T-cell (primary cell): ENCODE measurements around the gene SLC6A8. TPM values are rescaled to one million over a fixed set of nuclear protein-coding genes. Genes with fewer than 3 reads are reported as not detected.
"Not testable (repeated sequence)": the region's sequence is repeated elsewhere in the genome, so short reads cannot be mapped to it uniquely, and the experiment has no call there.

ENCODE experiments used
- ATAC-seq, 4 experiments: fragments of 200-7000 bp in 3 of 4; fragments of 150-1000 bp in 1 of 4; cut with Tn5 transposase; replicated peaks in 1 of 4; 1 replicate in 3 of 4; 2 replicates in 1 of 4; pipeline ENCODE4 v1.10.0; 2021; ENCODE audit warnings: moderate library complexity in 3 of 4, mild to moderate bottlenecking in 2 of 4, moderate number of reproducible peaks in 1 of 4
- CTCF ChIA-PET, 2 donors: fragments of 300-600 bp; sonication (Branson Sonifier 250); formaldehyde crosslinking; loops; one replicate each; lab custom pipeline; 2022; ENCODE audit warnings: antibody characterized with exemption in 2 of 2; lab: Charles Lee
- POLR2A ChIA-PET, 2 donors: fragments of 300-600 bp; sonication (Branson Sonifier 250); formaldehyde crosslinking; loops; one replicate each; lab custom pipeline; 2022; ENCODE audit warnings: antibody characterized with exemption in 2 of 2; lab: Charles Lee
- DNase-seq, 35 experiments: peaks; one replicate each; pipeline versions ENCODE4 v3.0.0 to v3.0.0-alpha.2; 2013 to 2023
- H3K27ac ChIP-seq: one replicate; pipeline ENCODE4 v1.5.1; 2013; ENCODE audit warnings: low read length
- H3K27me3 ChIP-seq, 2 experiments: replicated peaks in 1 of 2; 1 replicate in 1 of 2; 2 replicates in 1 of 2; pipeline versions ENCODE4 v1.6.1 to v1.7.0; 2013; ENCODE audit warnings: low read length in 1 of 2, mixed read lengths in 1 of 2; ENCODE audit not compliant: control insufficient read depth in 2 of 2, insufficient read depth in 2 of 2; ENCODE audit errors: extremely low read depth in 1 of 2
- H3K36me3 ChIP-seq, 2 donors: 1 replicate in 1 of 2; 2 replicates in 1 of 2; pipeline versions ENCODE4 v1.6.1 to v1.7.0; 2013; ENCODE audit warnings: low read length in 1 of 2; ENCODE audit not compliant: control insufficient read depth in 2 of 2, insufficient read depth in 1 of 2; ENCODE audit errors: extremely low read depth in 1 of 2
- H3K4me1 ChIP-seq, 2 experiments: 1 replicate in 1 of 2; 2 replicates in 1 of 2; pipeline versions ENCODE4 v1.6.1 to v1.7.0; 2013; ENCODE audit warnings: low read length in 2 of 2, mixed read lengths in 1 of 2; ENCODE audit not compliant: insufficient read depth in 2 of 2, control insufficient read depth in 1 of 2; ENCODE audit errors: extremely low read depth in 1 of 2
- H3K4me3 ChIP-seq, 2 donors: 1 replicate in 1 of 2; 2 replicates in 1 of 2; pipeline versions ENCODE4 v1.5.1 to v1.7.0; 2013; ENCODE audit warnings: mild to moderate bottlenecking in 2 of 2, low read length in 1 of 2, moderate library complexity in 1 of 2; ENCODE audit not compliant: control insufficient read depth in 1 of 2; ENCODE audit errors: extremely low read depth in 1 of 2
- H3K9me3 ChIP-seq: 2 replicates; pipeline ENCODE4 v1.7.0; 2013
- H3K27ac Mint-ChIP-seq, 2 donors: one replicate each; pipeline ENCODE4 v1.8.0; 2020 to 2021; ENCODE audit warnings: mild to moderate bottlenecking in 2 of 2, mixed read lengths in 2 of 2
- H3K27me3 Mint-ChIP-seq, 2 donors: one replicate each; pipeline ENCODE4 v1.8.0; 2021 to 2022; ENCODE audit warnings: mixed read lengths in 2 of 2
- H3K36me3 Mint-ChIP-seq: one replicate; pipeline ENCODE4 v1.8.0; 2021; ENCODE audit warnings: mixed read lengths
- H3K4me1 Mint-ChIP-seq, 3 donors: one replicate each; pipeline ENCODE4 v1.8.0; 2020 to 2022; ENCODE audit warnings: mixed read lengths in 3 of 3, mild to moderate bottlenecking in 1 of 3
- H3K4me3 Mint-ChIP-seq, 3 donors: one replicate each; pipeline ENCODE4 v1.8.0; 2020 to 2022; ENCODE audit warnings: mild to moderate bottlenecking in 3 of 3, mixed read lengths in 3 of 3, moderate library complexity in 3 of 3
- H3K9me3 Mint-ChIP-seq, 3 donors: one replicate each; pipeline ENCODE4 v1.8.0; 2020 to 2022; ENCODE audit warnings: mixed read lengths in 3 of 3
- WGBS: methylation state at CpG from one replicate; pipeline ENCODE4 v1.1.5; 2013; ENCODE audit warnings: missing lambda C conversion rate; ENCODE audit not compliant: insufficient coverage; 5-methylcytosine and 5-hydroxymethylcytosine counted together
- total RNA-seq, 35 experiments: library from RNA in 6 of 35; stranded (reverse) in 6 of 35; fragments of 120-200 nt in 1 of 35; gene quantifications; one replicate each; pipeline versions ENCODE4 v1.2.1 to v1.2.4 and lab custom pipeline; 2013 to 2026

Gene SLC6A8
- total RNA-seq, 5 donors from 2014 or later (not counting 1 experiment from before 2014, with no cell fraction given) = 0.89 to 2.3 (median 1.9) TPM

GRCh38 chrX:153744210-153745066, 56.7 kb downstream of the SLC6A8 start:
- H3K9me3 ChIP-seq = no peaks in the 10 kb centered on the region
- no peak overlapping the region for H3K4me3 ChIP-seq
- ATAC-seq = no peak
- H3K4me1 Mint-ChIP-seq = peaks cover 15 to 23% (median 20%) of the 10 kb centered on the region in 3 donors
- no peak overlapping the region for H3K27ac Mint-ChIP-seq
- WGBS = 29% methylated on average over 6 of the region's 38 CpGs
- H3K36me3 Mint-ChIP-seq = no peaks in the 10 kb centered on the region
- H3K9me3 Mint-ChIP-seq = no peaks in the 10 kb centered on the region
- ChIA-PET POLR2A (no interaction called here), CTCF (no interaction called here)
- no peaks in the 10 kb centered on the region for H3K36me3 ChIP-seq
- peak in 4 of 35 experiments; percentile 16 to 44 (median 29) for DNase-seq
- H3K27ac ChIP-seq = no peak overlapping the region
- H3K27me3 ChIP-seq = peaks cover 0 to 10% of the 10 kb centered on the region in 2 experiments
- H3K27me3 Mint-ChIP-seq = peaks cover 4 to 12% of the 10 kb centered on the region in 2 donors
- H3K4me1 ChIP-seq = peaks cover 2 to 32% of the 10 kb centered on the region in 2 experiments
- H3K4me3 Mint-ChIP-seq = peak overlapping the region in 1 of 3 donors; percentile 49

GRCh38 chrX:153745067-153745433, 57.3 kb downstream of the SLC6A8 start:
- H3K4me1 ChIP-seq = peaks cover 0 to 25% of the 10 kb centered on the region in 2 experiments
- H3K9me3 ChIP-seq, H3K36me3 ChIP-seq, H3K27ac ChIP-seq, H3K4me3 ChIP-seq, CTCF ChIA-PET, H3K36me3 Mint-ChIP-seq, DNase-seq, H3K27me3 ChIP-seq, H3K27ac Mint-ChIP-seq, ATAC-seq, POLR2A ChIA-PET, H3K9me3 Mint-ChIP-seq: not testable (repeated sequence)
- Mint-ChIP-seq H3K4me3 (peak overlapping the region in 1 of 3 donors; percentile 49), H3K4me1 (peaks cover 9 to 16% (median 14%) of the 10 kb centered on the region in 3 donors), H3K27me3 (peaks cover 4 to 17% of the 10 kb centered on the region in 2 donors)
- WGBS = 80% methylated on average over 1 of the region's 12 CpGs

Other genes starting within 250 kb of the SLC6A8 start
- gene TREX2, start 241.9 kb upstream of the SLC6A8 start, total RNA-seq = 1 to 10 TPM; 2.4 to 6.3 (median 5.4) TPM
- gene HAUS7, start 217.3 kb upstream of the SLC6A8 start, total RNA-seq = 10 to 100 TPM; 30.7 to 58.4 (median 48.6) TPM
- under 1 TPM in 3 of 5 donors, not detected in 2; 0.25 to 0.70 (median 0.30) TPM for gene BGN, start 192.9 kb upstream of the SLC6A8 start, total RNA-seq
- under 1 TPM in 1 of 5 donors, not detected in 4; 0.13 TPM for gene ATP2B3, start 170.3 kb upstream of the SLC6A8 start, total RNA-seq
- gene CCNQ, start 88.8 kb upstream of the SLC6A8 start, total RNA-seq = 10 to 100 TPM; 12.5 to 29.8 (median 25.5) TPM
- gene DUSP9, start 40.7 kb upstream of the SLC6A8 start, total RNA-seq = under 1 TPM in 2 of 5 donors, not detected in 3; 0.13 to 0.19 TPM
- 1 to 10 TPM in 1 of 5 donors, not detected in 4; 1.0 TPM for gene PNCK, start 14.1 kb upstream of the SLC6A8 start, total RNA-seq
- gene BCAP31, start 36.5 kb downstream of the SLC6A8 start, total RNA-seq = 100 to 1,000 TPM in 4 of 5 donors, 10 to 100 TPM in 1; 90.1 to 124 (median 107) TPM
- 10 to 100 TPM in 1 of 5 donors, 1 to 10 TPM in 4; 6.9 to 10.7 (median 7.9) TPM for gene ABCD1, start 36.9 kb downstream of the SLC6A8 start, total RNA-seq
- under 1 TPM in 4 of 5 donors, not detected in 1; 0.28 to 0.47 (median 0.43) TPM for gene PLXNB3, start 76.3 kb downstream of the SLC6A8 start, total RNA-seq
- gene SRPK3, start 93.1 kb downstream of the SLC6A8 start, total RNA-seq = not detected
- gene IDH3G, start 106.4 kb downstream of the SLC6A8 start, total RNA-seq = 10 to 100 TPM; 47.7 to 54.6 (median 51.8) TPM
- 100 to 1,000 TPM; 179 to 221 (median 209) TPM for gene SSR4, start 106.7 kb downstream of the SLC6A8 start, total RNA-seq
- gene PDZD4, start 142.6 kb downstream of the SLC6A8 start, total RNA-seq = 10 to 100 TPM in 2 of 5 donors, 1 to 10 TPM in 3; 3.7 to 51.3 (median 9.0) TPM
- gene L1CAM, start 198.2 kb downstream of the SLC6A8 start, total RNA-seq = 1 to 10 TPM; 1.4 to 6.0 (median 4.0) TPM
- not detected for gene AVPR2, start 216.7 kb downstream of the SLC6A8 start, total RNA-seq
- gene ARHGAP4, start 238.3 kb downstream of the SLC6A8 start, total RNA-seq = 100 to 1,000 TPM; 420 to 485 (median 468) TPM
- gene NAA10, start 247.1 kb downstream of the SLC6A8 start, total RNA-seq = 10 to 100 TPM; 53.3 to 98.2 (median 80.0) TPM